SJSA1 (cell line): ENCODE measurements around the gene SLC39A8. TPM values are rescaled to one million over a fixed set of nuclear protein-coding genes. Genes with fewer than 3 reads are reported as not detected.
"Not testable (repeated sequence)": the region's sequence is repeated elsewhere in the genome, so short reads cannot be mapped to it uniquely, and the experiment has no call there.

Source experiments
- DNase-seq, 2 experiments: peaks; one replicate each; pipeline ENCODE4 v3.0.0-alpha.2; 2015 to 2020; ENCODE audit warnings: low spot score in 2 of 2, low read depth in 1 of 2
- H3K27ac ChIP-seq: fragments of 250-450 bp; sonication (Bioruptor Pico); 2 replicates; pipeline ENCODE4 v1.5.1; 2020; ENCODE audit warnings: mild to moderate bottlenecking, moderate library complexity
- H3K27me3 ChIP-seq: fragments of 250-450 bp; sonication (Bioruptor Pico); replicated peaks from 2 replicates; pipeline ENCODE4 v1.5.1; 2020; ENCODE audit warnings: mild to moderate bottlenecking, moderate library complexity
- H3K36me3 ChIP-seq: fragments of 250-450 bp; sonication (Bioruptor Pico); 2 replicates; pipeline ENCODE4 v1.5.1; 2020; ENCODE audit warnings: mild to moderate bottlenecking
- H3K4me1 ChIP-seq: fragments of 250-450 bp; sonication (Bioruptor Pico); replicated peaks from 2 replicates; pipeline ENCODE4 v1.6.1; 2021; ENCODE audit warnings: mild to moderate bottlenecking
- H3K4me3 ChIP-seq: fragments of 250-450 bp; sonication (Bioruptor Pico); 2 replicates; pipeline ENCODE4 v1.5.1; 2020; ENCODE audit warnings: mild to moderate bottlenecking
- H3K9me3 ChIP-seq: fragments of 250-450 bp; sonication (Bioruptor Pico); replicated peaks from 2 replicates; pipeline ENCODE4 v1.5.1; 2020; ENCODE audit warnings: mild to moderate bottlenecking
- total RNA-seq: library from RNA; depleted of rRNA; stranded (reverse); fragments of >200 nt; shearing (Covaris generic); gene quantifications from 2 replicates; pipeline ENCODE4 v1.2.3, GENCODE V29; 2014

SLC39A8 gene
- total RNA-seq, 1 experiment from 2014 or later: 39.0 TPM

- peaks cover 10% of the 10 kb centered on the region for H3K4me1 ChIP-seq
- DNase-seq: no peak
- H3K27ac ChIP-seq: no peak overlapping the region
Observed at GRCh38 chr4:102302762-102303161, 42.5 kb downstream of the SLC39A8 start.

GRCh38 chr4:102301167-102301566 lies 44.1 kb downstream of the SLC39A8 start:
- Histone ChIP-seq H3K36me3 (no peaks in the 10 kb centered on the region), H3K27me3 (no peaks in the 10 kb centered on the region), H3K27ac (no peak overlapping the region), H3K4me3 (no peak overlapping the region), H3K4me1 (peaks cover 10% of the 10 kb centered on the region), H3K9me3 (no peaks in the 10 kb centered on the region)
- no peak for DNase-seq

More at GRCh38 chr4:102302762-102303161, 42.5 kb downstream of the SLC39A8 start:
- H3K4me3 ChIP-seq: no peak overlapping the region
- no peaks in the 10 kb centered on the region for H3K36me3 ChIP-seq
- H3K27me3 ChIP-seq: no peaks in the 10 kb centered on the region
- no peaks in the 10 kb centered on the region for H3K9me3 ChIP-seq

GRCh38 chr4:102299354-102300107 lies 45.8 kb downstream of the SLC39A8 start:
- Histone ChIP-seq H3K27ac (peak overlapping the region; percentile 0; the same call in 1 of the 2 replicates), H3K27me3 (no peaks in the 10 kb centered on the region), H3K4me3 (no peak overlapping the region), H3K9me3 (no peaks in the 10 kb centered on the region), H3K36me3 (no peaks in the 10 kb centered on the region), H3K4me1 (peaks cover 10% of the 10 kb centered on the region)
- peak; percentile 53 to 63 for DNase-seq

- H3K36me3 ChIP-seq: no peaks in the 10 kb centered on the region
- H3K27me3 ChIP-seq: no peaks in the 10 kb centered on the region
Observed at GRCh38 chr4:102298716-102299115, 46.6 kb downstream of the SLC39A8 start.

GRCh38 chr4:102295153-102295862 lies 50.0 kb downstream of the SLC39A8 start:
- Histone ChIP-seq H3K4me1 (peaks cover 10% of the 10 kb centered on the region), H3K9me3 (no peaks in the 10 kb centered on the region), H3K36me3 (no peaks in the 10 kb centered on the region), H3K4me3 (no peak overlapping the region), H3K27me3 (no peaks in the 10 kb centered on the region), H3K27ac (no peak overlapping the region)
- DNase-seq: no peak

More at GRCh38 chr4:102298716-102299115, 46.6 kb downstream of the SLC39A8 start:
- Histone ChIP-seq H3K4me3 (no peak overlapping the region), H3K27ac (no peak overlapping the region; the same call in 1 of the 2 replicates), H3K9me3 (no peaks in the 10 kb centered on the region), H3K4me1 (peaks cover 10% of the 10 kb centered on the region)
- DNase-seq: no peak

- Histone ChIP-seq H3K36me3 (no peaks in the 10 kb centered on the region), H3K4me3 (no peak overlapping the region), H3K27ac (no peak overlapping the region), H3K27me3 (no peaks in the 10 kb centered on the region), H3K9me3 (no peaks in the 10 kb centered on the region; the same call in 1 of the 2 replicates), H3K4me1 (0 out of 2 replicates have a peak, but pooled peaks cover 6% of the 10 kb centered on the region)
- DNase-seq: no peak
Observed at GRCh38 chr4:102288497-102288896, 56.8 kb downstream of the SLC39A8 start.

- no peaks in the 10 kb centered on the region for H3K27me3 ChIP-seq
- 0 out of 2 replicates have a peak, but pooled peaks cover 6% of the 10 kb centered on the region for H3K4me1 ChIP-seq
- H3K27ac ChIP-seq: no peak overlapping the region
- H3K9me3 ChIP-seq: no peaks in the 10 kb centered on the region; the same call in none of the 2 replicates
- H3K36me3 ChIP-seq: no peaks in the 10 kb centered on the region
- DNase-seq: no peak
- H3K4me3 ChIP-seq: no peak overlapping the region
Observed at GRCh38 chr4:102285831-102286230, 59.5 kb downstream of the SLC39A8 start.

GRCh38 chr4:102281171-102281839 lies 64.0 kb downstream of the SLC39A8 start:
- H3K27me3 ChIP-seq: no peaks in the 10 kb centered on the region
- DNase-seq: no peak
- 0 out of 2 replicates have a peak, but pooled peaks cover 4% of the 10 kb centered on the region for H3K4me1 ChIP-seq
- H3K4me3 ChIP-seq: no peak overlapping the region
- H3K36me3 ChIP-seq: no peaks in the 10 kb centered on the region
- H3K9me3 ChIP-seq: no peaks in the 10 kb centered on the region; the same call in 1 of the 2 replicates
- no peak overlapping the region for H3K27ac ChIP-seq

GRCh38 chr4:102273317-102273716 lies 72.0 kb downstream of the SLC39A8 start:
- H3K27me3 ChIP-seq, H3K27ac ChIP-seq, H3K36me3 ChIP-seq, DNase-seq, H3K9me3 ChIP-seq, H3K4me1 ChIP-seq, H3K4me3 ChIP-seq: not testable (repeated sequence)

GRCh38 chr4:102272318-102272717 lies 73.0 kb downstream of the SLC39A8 start:
- Histone ChIP-seq H3K27ac (no peak overlapping the region), H3K4me1 (no peaks in the 10 kb centered on the region), H3K36me3 (no peaks in the 10 kb centered on the region), H3K4me3 (no peak overlapping the region), H3K9me3 (no peaks in the 10 kb centered on the region), H3K27me3 (no peaks in the 10 kb centered on the region)
- DNase-seq: no peak

GRCh38 chr4:102268355-102268754 lies 76.9 kb downstream of the SLC39A8 start:
- H3K36me3 ChIP-seq: no peaks in the 10 kb centered on the region
- DNase-seq: no peak
- H3K9me3 ChIP-seq: no peaks in the 10 kb centered on the region
- no peak overlapping the region for H3K27ac ChIP-seq
- H3K27me3 ChIP-seq: no peaks in the 10 kb centered on the region
- H3K4me1 ChIP-seq: no peaks in the 10 kb centered on the region
- H3K4me3 ChIP-seq: no peak overlapping the region

GRCh38 chr4:102263024-102263787 lies 82.1 kb downstream of the SLC39A8 start:
- Histone ChIP-seq H3K4me3 (no peak overlapping the region), H3K27me3 (no peaks in the 10 kb centered on the region), H3K9me3 (no peaks in the 10 kb centered on the region), H3K36me3 (no peaks in the 10 kb centered on the region), H3K4me1 (peaks cover 22% of the 10 kb centered on the region), H3K27ac (no peak overlapping the region)
- peak in 1 of 2 experiments; percentile 52 for DNase-seq

GRCh38 chr4:102259702-102260101 lies 85.6 kb downstream of the SLC39A8 start:
- Histone ChIP-seq H3K36me3 (no peaks in the 10 kb centered on the region), H3K27ac (peak overlapping the region; percentile 34; the same call in 1 of the 2 replicates), H3K4me3 (no peak overlapping the region), H3K27me3 (no peaks in the 10 kb centered on the region), H3K9me3 (no peaks in the 10 kb centered on the region), H3K4me1 (peaks cover 30% of the 10 kb centered on the region)
- no peak for DNase-seq
